ENCODE measurements around the gene AVPR1B. TPM values are rescaled to one million over a fixed set of nuclear protein-coding genes. Genes with fewer than 3 reads are reported as not detected.

Gene AVPR1B, protein sequence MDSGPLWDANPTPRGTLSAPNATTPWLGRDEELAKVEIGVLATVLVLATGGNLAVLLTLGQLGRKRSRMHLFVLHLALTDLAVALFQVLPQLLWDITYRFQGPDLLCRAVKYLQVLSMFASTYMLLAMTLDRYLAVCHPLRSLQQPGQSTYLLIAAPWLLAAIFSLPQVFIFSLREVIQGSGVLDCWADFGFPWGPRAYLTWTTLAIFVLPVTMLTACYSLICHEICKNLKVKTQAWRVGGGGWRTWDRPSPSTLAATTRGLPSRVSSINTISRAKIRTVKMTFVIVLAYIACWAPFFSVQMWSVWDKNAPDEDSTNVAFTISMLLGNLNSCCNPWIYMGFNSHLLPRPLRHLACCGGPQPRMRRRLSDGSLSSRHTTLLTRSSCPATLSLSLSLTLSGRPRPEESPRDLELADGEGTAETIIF
- not detected in 2 replicates for total RNA-seq

GRCh38 chr1:206117151-206117948 is at the start of gene AVPR1B:
TSS of gene AVPR1B (minus strand) at chr1:206117388. CDS start at chr1:206116890, 498 bp downstream.
- TF ChIP-seq CTCF (conservative IDR thresholded peaks at IDR 0.05; ENCODE audit: low read depth, low read length) = peak; percentile 6
- peak within 1 kb of the TSS; percentile 45 for H3K4me3 ChIP-seq (ENCODE audit: low read depth, low read length)
- no peak for DNase-seq (ENCODE audit: low read depth)

DNA sequence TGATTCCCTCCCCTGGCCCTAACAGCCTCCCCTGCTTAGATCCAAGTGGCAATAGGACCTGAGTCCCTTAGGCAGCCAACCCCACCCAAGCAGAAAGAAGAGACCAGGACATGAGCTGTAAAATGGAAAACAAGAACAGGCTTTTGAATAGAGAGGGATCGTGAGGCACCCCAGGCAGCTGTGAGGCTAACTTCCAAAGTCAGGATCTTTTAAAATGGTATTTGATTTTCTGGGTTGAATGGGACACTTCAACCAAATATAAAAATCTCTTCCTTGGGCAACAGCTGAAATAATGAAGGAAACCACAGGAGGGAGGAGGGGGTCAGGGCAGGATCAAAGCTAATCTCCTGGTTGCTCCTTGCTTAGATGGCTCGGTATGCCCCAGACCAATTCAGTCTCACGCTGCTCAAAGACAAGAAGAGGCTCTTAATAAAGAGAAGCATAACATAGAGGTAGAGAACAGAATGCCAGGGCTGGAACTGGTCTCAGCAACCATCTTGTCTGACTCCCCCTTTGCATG is 28.6 kb upstream of the AVPR1B start:
- no peak for DNase-seq (ENCODE audit: low read depth)
- TF ChIP-seq CTCF (conservative IDR thresholded peaks at IDR 0.05; ENCODE audit: low read depth, low read length) = no peak
- H3K4me3 ChIP-seq (ENCODE audit: low read depth, low read length) = no peak overlapping the region

GRCh38 chr1:206144605-206145004 is 27.4 kb upstream of the AVPR1B start:
- no peak for DNase-seq (ENCODE audit: low read depth)
- no peak overlapping the region for H3K4me3 ChIP-seq (ENCODE audit: low read depth, low read length)
- TF ChIP-seq CTCF (conservative IDR thresholded peaks at IDR 0.05; ENCODE audit: low read depth, low read length) = no peak

DNA sequence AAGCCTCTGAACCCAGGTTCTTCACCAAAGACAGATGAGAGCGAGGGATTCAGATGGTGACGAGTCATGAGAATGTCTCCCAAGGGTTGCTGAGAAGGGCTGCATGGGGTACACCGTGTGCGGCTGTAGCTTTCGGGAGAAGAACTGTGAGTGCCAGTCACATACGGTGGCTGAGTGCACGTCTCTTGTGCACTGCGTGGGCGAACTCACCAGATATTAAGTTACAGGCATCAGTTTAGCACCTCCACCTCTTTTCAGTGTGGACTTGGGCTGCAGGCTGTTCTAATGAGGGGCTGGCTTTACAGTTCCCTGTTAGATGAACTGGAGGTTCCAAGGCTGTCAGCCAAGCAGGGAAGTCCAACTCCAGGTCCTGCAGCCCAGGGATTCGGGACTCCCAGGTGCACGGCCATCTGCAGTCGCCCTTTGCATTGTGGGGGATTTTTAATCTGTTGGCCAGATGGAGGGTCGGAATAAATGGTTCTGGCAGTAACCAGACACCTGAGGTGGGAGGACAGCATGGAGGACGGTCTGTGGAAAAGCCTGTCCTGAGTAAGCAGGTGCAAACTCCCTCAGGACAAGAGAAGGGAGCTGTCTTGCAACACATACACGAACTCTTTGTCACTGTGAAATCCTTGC is 26.5 kb upstream of the AVPR1B start:
- H3K4me3 ChIP-seq (ENCODE audit: low read depth, low read length) = no peak overlapping the region
- TF ChIP-seq CTCF (conservative IDR thresholded peaks at IDR 0.05; ENCODE audit: low read depth, low read length) = no peak
- DNase-seq (ENCODE audit: low read depth) = no peak

DNA sequence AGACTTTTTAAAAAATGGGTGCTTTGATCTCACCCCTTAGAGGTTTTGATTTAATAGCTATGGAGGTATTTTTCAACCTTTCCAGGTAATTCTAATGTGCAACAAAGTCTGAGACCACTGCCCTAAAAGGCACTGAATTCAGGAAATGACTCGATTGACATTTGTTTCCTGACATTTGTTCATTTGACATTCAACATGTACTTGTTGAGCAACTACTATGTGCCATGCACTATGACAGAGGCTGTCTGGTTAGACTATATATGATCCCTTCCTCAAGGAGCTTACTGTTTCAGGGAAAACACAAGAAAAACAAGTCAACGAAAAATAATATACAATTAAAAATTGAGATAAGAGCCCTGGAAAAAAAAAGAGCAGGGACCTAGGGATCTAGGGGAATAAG is 25.6 kb upstream of the AVPR1B start:
- TF ChIP-seq CTCF (conservative IDR thresholded peaks at IDR 0.05; ENCODE audit: low read depth, low read length) = no peak
- no peak for DNase-seq (ENCODE audit: low read depth)
- no peak overlapping the region for H3K4me3 ChIP-seq (ENCODE audit: low read depth, low read length)

DNA sequence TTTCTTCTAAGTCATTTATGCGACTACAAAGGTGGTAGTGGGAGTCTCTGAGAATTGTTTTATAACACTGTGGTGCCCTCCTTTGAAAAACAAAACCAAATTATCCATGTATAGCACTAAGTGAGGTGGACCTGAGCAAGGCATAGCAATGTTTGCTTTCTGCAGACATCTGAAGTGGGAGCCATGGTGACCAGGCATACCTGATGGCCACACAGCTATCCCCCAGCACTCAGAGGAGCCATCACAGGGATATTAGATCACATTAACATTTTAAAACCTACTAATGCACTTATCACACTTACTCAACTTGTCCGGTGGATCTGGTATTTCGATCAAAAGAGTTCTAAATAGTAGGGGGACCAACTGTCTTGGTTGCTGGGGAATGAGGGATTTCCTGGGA is 24.8 kb upstream of the AVPR1B start:
- H3K4me3 ChIP-seq (ENCODE audit: low read depth, low read length) = no peak overlapping the region
- no peak for TF ChIP-seq CTCF (conservative IDR thresholded peaks at IDR 0.05; ENCODE audit: low read depth, low read length)
- DNase-seq (ENCODE audit: low read depth) = no peak
